Measurements from ENCODE around the gene SCUBE1.
A peak's percentile ranks its signal among the peaks of the same experiment; 100 is the strongest.

The SCUBE1 gene

DNA sequence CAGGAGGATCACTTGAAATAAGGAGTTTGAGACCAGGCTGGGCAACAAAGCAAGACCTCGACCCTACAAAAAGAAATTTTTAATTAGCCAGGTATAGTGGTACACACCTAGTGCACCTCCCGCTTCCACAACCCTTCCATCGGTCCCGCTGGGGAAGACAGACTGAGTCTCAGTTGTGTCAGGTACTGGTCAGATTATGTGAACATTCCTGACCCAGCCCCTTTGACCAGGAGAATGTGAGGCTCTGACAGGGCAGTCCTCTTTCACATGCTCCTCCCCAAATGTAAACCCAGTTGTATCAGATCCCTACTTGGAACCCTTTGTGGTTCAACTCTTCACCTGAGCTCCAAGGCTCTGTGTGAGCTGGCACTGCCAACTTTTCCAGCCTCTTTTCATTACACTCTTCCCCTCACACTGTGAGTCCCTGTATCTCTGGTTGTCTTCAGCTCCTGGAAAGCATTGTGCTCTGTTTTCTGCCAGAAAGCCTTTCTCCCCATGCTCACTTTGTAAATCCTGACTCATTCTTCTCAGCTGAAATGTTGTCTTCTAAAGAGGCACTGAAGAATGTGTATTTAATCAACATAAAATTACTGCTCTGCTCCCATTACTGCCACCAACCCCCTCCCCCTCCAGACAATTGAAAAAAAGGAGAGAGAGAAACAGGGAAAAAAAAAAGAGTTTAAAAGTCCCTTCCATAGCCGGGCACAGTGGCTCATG lies 154.2 kb downstream of the SCUBE1 start:
- H3K36me3 Mint-ChIP-seq (ENCODE audit: low read depth), result peaks cover 5% of the 10 kb centered on the region
- no peaks in the 10 kb centered on the region for H3K27me3 Mint-ChIP-seq
- peaks cover 4% of the 10 kb centered on the region for H3K9me3 Mint-ChIP-seq
- ATAC-seq (no peak), DNase-seq (no peak)
- peaks cover 26% of the 10 kb centered on the region for H3K4me1 Mint-ChIP-seq
- H3K4me3 Mint-ChIP-seq, result peak overlapping the region; percentile 64
- H3K27ac Mint-ChIP-seq, result no peak overlapping the region

DNA sequence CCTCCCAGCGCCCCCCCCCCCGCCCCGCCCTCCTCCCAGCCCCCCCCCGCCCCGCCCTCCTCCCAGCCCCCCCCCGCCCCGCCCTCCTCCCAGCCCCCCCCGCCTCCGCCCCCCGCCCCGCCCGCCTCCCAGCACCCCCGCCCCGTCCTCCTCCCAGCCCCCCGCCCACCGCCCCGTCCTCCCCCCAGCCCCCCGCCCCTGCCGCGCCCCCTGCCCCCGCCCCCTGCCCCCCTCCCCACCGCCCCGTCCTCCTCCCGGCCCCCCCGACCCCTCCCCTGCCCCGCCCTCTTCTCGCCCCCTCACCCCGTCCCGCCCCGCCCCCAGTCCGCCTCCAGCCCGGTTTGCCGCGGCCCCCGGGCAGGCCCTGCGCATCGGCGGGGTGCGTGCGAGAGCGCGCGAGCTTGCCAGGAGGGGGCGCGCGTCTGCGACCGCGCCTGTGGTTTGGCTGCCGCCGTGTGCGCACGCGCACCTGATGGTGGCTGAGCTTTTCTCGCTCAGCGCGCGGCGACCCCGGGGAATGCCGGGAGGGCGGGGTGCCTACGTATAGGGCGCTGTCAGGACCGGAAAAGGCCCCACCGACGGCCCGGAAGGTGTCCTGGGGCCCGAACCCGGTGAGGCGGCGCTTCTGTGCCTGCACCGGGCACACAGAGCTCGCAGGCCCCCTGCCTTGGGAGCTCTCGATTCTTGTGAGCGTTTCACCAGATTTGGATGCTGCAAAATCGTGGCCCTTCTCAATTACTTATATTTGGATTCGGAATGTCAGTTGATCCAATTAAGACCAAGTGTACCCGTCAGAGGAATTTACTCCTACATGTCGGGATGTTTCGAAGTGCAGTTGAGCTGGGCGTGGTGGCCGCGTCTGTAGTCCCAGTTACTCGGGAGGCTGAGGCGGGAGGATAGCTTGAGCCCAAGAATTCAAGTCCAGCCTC lies 155.7 kb downstream of the SCUBE1 start:
- ATAC-seq (peak; percentile 96), DNase-seq (peak; percentile 98)
- Mint-ChIP-seq H3K4me1 (peaks cover 28% of the 10 kb centered on the region), H3K9me3 (peaks cover 4% of the 10 kb centered on the region), H3K36me3 (ENCODE audit: low read depth) (peaks cover 8% of the 10 kb centered on the region), H3K27ac (peak overlapping the region; percentile 92), H3K27me3 (no peaks in the 10 kb centered on the region), H3K4me3 (peak overlapping the region; percentile 85)

GRCh38 chr22:43186272-43187170 lies 156.7 kb downstream of the SCUBE1 start, which contains the start of gene TTLL12:
Gene TTLL12 (minus strand): TSS chr22:43187134. CDS start chr22:43187069, 65 bp downstream.
- Mint-ChIP-seq H3K27me3 (no peaks in the 10 kb centered on the region), H3K4me1 (peaks cover 28% of the 10 kb centered on the region), H3K9me3 (peaks cover 4% of the 10 kb centered on the region), H3K4me3 (peak within 1 kb of the TSS; percentile 86), H3K36me3 (ENCODE audit: low read depth) (peaks cover 10% of the 10 kb centered on the region), H3K27ac (peak within 1 kb of the TSS; percentile 92)
- peak; percentile 62 for DNase-seq
- peak; percentile 11 for ATAC-seq

- no peak for ATAC-seq
- Mint-ChIP-seq H3K36me3 (ENCODE audit: low read depth) (peaks cover 10% of the 10 kb centered on the region), H3K4me3 (peak overlapping the region; percentile 86), H3K4me1 (peaks cover 28% of the 10 kb centered on the region), H3K27me3 (no peaks in the 10 kb centered on the region), H3K27ac (peak overlapping the region; percentile 60), H3K9me3 (no peaks in the 10 kb centered on the region)
- no peak for DNase-seq
Measured at GRCh38 chr22:43185860-43186261, 157.3 kb downstream of the SCUBE1 start.

GRCh38 chr22:43183496-43184277 lies 159.5 kb downstream of the SCUBE1 start:
- H3K4me3 Mint-ChIP-seq, result peak overlapping the region; percentile 44
- DNase-seq (no peak), ATAC-seq (no peak)
- no peaks in the 10 kb centered on the region for H3K9me3 Mint-ChIP-seq
- H3K27ac Mint-ChIP-seq, result no peak overlapping the region
- no peaks in the 10 kb centered on the region for H3K27me3 Mint-ChIP-seq
- peaks cover 24% of the 10 kb centered on the region for H3K36me3 Mint-ChIP-seq (ENCODE audit: low read depth)
- H3K4me1 Mint-ChIP-seq, result peaks cover 26% of the 10 kb centered on the region

DNA sequence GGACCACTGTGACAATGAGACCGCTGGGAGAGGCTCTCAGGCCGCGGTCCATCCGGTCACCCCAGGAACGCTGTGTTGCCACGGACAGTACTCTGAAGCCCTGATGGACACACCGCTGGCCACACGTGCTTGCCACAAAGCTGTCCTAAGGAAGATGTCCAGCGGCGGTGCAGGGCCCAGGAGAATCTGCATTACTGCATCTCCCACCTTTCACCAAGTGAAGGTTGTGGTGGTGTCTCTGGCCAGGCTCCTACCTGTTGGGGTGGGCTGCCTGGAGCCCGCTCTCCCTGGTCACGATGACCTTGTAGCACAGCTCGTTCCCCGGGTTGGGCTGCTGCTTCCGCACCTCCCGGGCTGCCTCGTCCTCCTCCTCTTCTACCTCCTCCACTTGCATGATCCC lies 160.4 kb downstream of the SCUBE1 start:
- no peak overlapping the region for H3K4me3 Mint-ChIP-seq
- DNase-seq (no peak), ATAC-seq (no peak)
- H3K36me3 Mint-ChIP-seq (ENCODE audit: low read depth), result peaks cover 31% of the 10 kb centered on the region
- no peak overlapping the region for H3K27ac Mint-ChIP-seq
- H3K4me1 Mint-ChIP-seq, result peaks cover 21% of the 10 kb centered on the region
- no peaks in the 10 kb centered on the region for H3K9me3 Mint-ChIP-seq
- no peaks in the 10 kb centered on the region for H3K27me3 Mint-ChIP-seq

- Mint-ChIP-seq H3K27me3 (no peaks in the 10 kb centered on the region), H3K9me3 (no peaks in the 10 kb centered on the region), H3K27ac (no peak overlapping the region), H3K4me3 (no peak overlapping the region), H3K36me3 (ENCODE audit: low read depth) (peaks cover 36% of the 10 kb centered on the region), H3K4me1 (peaks cover 20% of the 10 kb centered on the region)
- ATAC-seq (no peak), DNase-seq (no peak)
Measured at GRCh38 chr22:43182118-43182517, 161.1 kb downstream of the SCUBE1 start.

GRCh38 chr22:43181321-43182076 lies 161.7 kb downstream of the SCUBE1 start:
- ATAC-seq (no peak), DNase-seq (no peak)
- no peaks in the 10 kb centered on the region for H3K27me3 Mint-ChIP-seq
- no peak overlapping the region for H3K27ac Mint-ChIP-seq
- H3K36me3 Mint-ChIP-seq (ENCODE audit: low read depth), result peaks cover 40% of the 10 kb centered on the region
- no peak overlapping the region for H3K4me3 Mint-ChIP-seq
- H3K4me1 Mint-ChIP-seq, result peaks cover 20% of the 10 kb centered on the region
- no peaks in the 10 kb centered on the region for H3K9me3 Mint-ChIP-seq

DNA sequence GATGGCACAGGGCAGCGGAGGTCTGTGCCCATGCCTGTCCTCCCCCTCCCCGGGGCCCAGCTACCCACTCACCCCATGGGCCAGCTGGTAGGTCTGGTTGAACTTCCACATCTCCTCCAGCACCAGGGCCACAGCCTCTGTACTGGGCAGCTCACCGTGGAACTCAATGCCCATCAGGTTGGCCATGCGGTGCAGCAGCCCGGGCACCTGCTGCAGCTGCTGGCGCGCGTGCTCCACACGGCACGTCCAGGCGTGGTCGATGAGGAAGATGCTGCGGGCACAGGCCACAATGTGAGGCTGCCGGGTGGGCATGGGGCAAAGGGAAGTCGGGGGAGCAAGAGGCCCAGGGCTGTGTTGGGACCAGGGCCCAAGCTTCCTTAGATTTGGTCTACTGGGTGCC lies 162.5 kb downstream of the SCUBE1 start:
- H3K36me3 Mint-ChIP-seq (ENCODE audit: low read depth), result peaks cover 43% of the 10 kb centered on the region
- no peaks in the 10 kb centered on the region for H3K27me3 Mint-ChIP-seq
- H3K9me3 Mint-ChIP-seq, result no peaks in the 10 kb centered on the region
- peaks cover 17% of the 10 kb centered on the region for H3K4me1 Mint-ChIP-seq
- no peak overlapping the region for H3K27ac Mint-ChIP-seq
- ATAC-seq (no peak), DNase-seq (no peak)
- H3K4me3 Mint-ChIP-seq, result no peak overlapping the region

DNA sequence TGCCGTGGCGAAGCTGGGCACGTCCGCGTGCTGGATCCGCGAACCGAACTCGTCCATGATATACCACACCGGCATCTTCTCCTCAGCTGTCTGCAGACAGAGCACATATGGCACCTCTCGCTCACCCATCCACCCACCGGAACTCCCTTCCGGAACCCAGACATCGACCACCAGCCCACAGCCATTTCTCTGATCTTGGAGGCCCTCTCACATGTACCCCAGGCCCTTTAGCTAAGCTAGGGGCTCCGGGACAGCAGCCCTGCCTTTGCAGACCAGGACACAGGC lies 163.3 kb downstream of the SCUBE1 start:
- Mint-ChIP-seq H3K27me3 (no peaks in the 10 kb centered on the region), H3K36me3 (ENCODE audit: low read depth) (peaks cover 43% of the 10 kb centered on the region), H3K4me1 (peaks cover 11% of the 10 kb centered on the region), H3K4me3 (no peak overlapping the region), H3K27ac (no peak overlapping the region), H3K9me3 (no peaks in the 10 kb centered on the region)
- DNase-seq (no peak), ATAC-seq (no peak)

- peaks cover 6% of the 10 kb centered on the region for H3K4me1 Mint-ChIP-seq
- H3K9me3 Mint-ChIP-seq, result no peaks in the 10 kb centered on the region
- no peaks in the 10 kb centered on the region for H3K27me3 Mint-ChIP-seq
Measured at GRCh38 chr22:43179146-43179910, 163.8 kb downstream of the SCUBE1 start.

GRCh38 chr22:43177479-43177878 lies 165.7 kb downstream of the SCUBE1 start:
- H3K4me3 Mint-ChIP-seq, result no peak overlapping the region
- no peaks in the 10 kb centered on the region for H3K27me3 Mint-ChIP-seq
- DNase-seq (no peak), ATAC-seq (no peak)
- H3K27ac Mint-ChIP-seq, result no peak overlapping the region
- peaks cover 42% of the 10 kb centered on the region for H3K36me3 Mint-ChIP-seq (ENCODE audit: low read depth)
- H3K4me1 Mint-ChIP-seq, result no peaks in the 10 kb centered on the region
- H3K9me3 Mint-ChIP-seq, result no peaks in the 10 kb centered on the region

More at GRCh38 chr22:43179146-43179910, 163.8 kb downstream of the SCUBE1 start:
- peaks cover 40% of the 10 kb centered on the region for H3K36me3 Mint-ChIP-seq (ENCODE audit: low read depth)
- no peak for ATAC-seq
- H3K4me3 Mint-ChIP-seq, result no peak overlapping the region
- H3K27ac Mint-ChIP-seq, result no peak overlapping the region
- DNase-seq, result no peak

- ATAC-seq (no peak), DNase-seq (no peak)
- no peaks in the 10 kb centered on the region for H3K4me1 Mint-ChIP-seq
- no peaks in the 10 kb centered on the region for H3K9me3 Mint-ChIP-seq
- no peak overlapping the region for H3K4me3 Mint-ChIP-seq
- peaks cover 41% of the 10 kb centered on the region for H3K36me3 Mint-ChIP-seq (ENCODE audit: low read depth)
- no peaks in the 10 kb centered on the region for H3K27me3 Mint-ChIP-seq
- H3K27ac Mint-ChIP-seq, result no peak overlapping the region
Measured at GRCh38 chr22:43176090-43176489, 167.1 kb downstream of the SCUBE1 start.

Measured in activated naive CD8-positive, alpha-beta T cell treated with anti-CD3 and anti-CD28 coated beads, Interleukin-2, amount 50 U/mL, for 24 hours (primary cell).